ENCODE measurements around the gene PRR5L. TPM values are rescaled to one million over a fixed set of nuclear protein-coding genes. Genes with fewer than 3 reads are reported as not detected.

The PRR5L gene
- total RNA-seq, 1 experiment from 2014 or later, result not detected

DNA sequence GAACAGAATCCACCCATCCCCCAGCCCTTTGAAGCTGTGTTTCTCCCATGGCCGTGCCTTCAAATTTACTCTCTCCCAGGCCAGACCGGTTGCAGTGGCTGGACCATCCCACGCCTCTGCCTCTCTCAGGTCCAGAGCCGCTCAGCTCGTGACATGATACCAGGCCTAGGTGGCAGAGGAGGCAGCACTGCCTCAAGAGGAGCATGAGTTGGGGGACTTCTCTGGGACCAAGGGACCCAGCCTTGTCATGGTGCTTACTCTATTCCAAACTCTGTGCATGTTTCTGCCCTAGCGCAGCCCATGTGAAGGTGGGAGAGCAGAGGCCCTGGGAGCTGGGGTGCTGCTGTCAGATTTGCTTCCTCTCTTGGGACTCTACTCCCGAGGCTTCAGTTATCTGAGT is 163.0 kb downstream of the PRR5L start:
- H3K36me3 ChIP-seq (ENCODE audit: control insufficient read depth, insufficient read depth, low read length), result no peaks in the 10 kb centered on the region
- Mint-ChIP-seq H3K9me3 (ENCODE audit: unreplicated experiment) (no peaks in the 10 kb centered on the region), H3K36me3 (ENCODE audit: insufficient read depth, unreplicated experiment) (no peaks in the 10 kb centered on the region), H3K4me3 (ENCODE audit: unreplicated experiment) (no peak overlapping the region), H3K27ac (ENCODE audit: unreplicated experiment) (no peak overlapping the region), H3K4me1 (ENCODE audit: low read depth, unreplicated experiment) (peaks cover 17% of the 10 kb centered on the region), H3K27me3 (ENCODE audit: insufficient read depth, unreplicated experiment) (no peaks in the 10 kb centered on the region)
- CTCF ChIA-PET, result no interaction called here
- intact Hi-C loops (cut with micrococcal nuclease; ENCODE audit: unreplicated experiment), result no loop called here
- no peak overlapping the region for H3K4me3 ChIP-seq (ENCODE audit: low read depth, low read length)
- no peak for TF ChIP-seq CTCF (IDR thresholded peaks at IDR 0.05; ENCODE audit: insufficient read depth in 1 of 2, low read depth in 1 of 2, low read length in 1 of 2, severe bottlenecking in 1 of 2, unreplicated experiment in 1 of 2)
- H3K9me3 ChIP-seq, result no peaks in the 10 kb centered on the region
- POLR2A ChIA-PET, result no interaction called here
- BruUV-seq (replicated peaks), result no TSS peak
- no peaks in the 10 kb centered on the region for H3K27me3 ChIP-seq (replicated peaks; ENCODE audit: control insufficient read depth, insufficient read depth, low read length)
- H3K4me1 ChIP-seq, result peaks cover 14% of the 10 kb centered on the region
- DNase-seq, result no peak

GRCh38 chr11:36460220-36460619 is 164.1 kb downstream of the PRR5L start:
- no peaks in the 10 kb centered on the region for H3K27me3 ChIP-seq (replicated peaks; ENCODE audit: control insufficient read depth, insufficient read depth, low read length)
- DNase-seq, result no peak
- BruUV-seq (replicated peaks), result no TSS peak
- no peak for TF ChIP-seq CTCF (IDR thresholded peaks at IDR 0.05; ENCODE audit: insufficient read depth in 1 of 2, low read depth in 1 of 2, low read length in 1 of 2, severe bottlenecking in 1 of 2, unreplicated experiment in 1 of 2)
- H3K4me3 ChIP-seq (ENCODE audit: low read depth, low read length), result no peak overlapping the region
- ChIA-PET POLR2A (no interaction called here), CTCF (no interaction called here)
- Mint-ChIP-seq H3K27ac (ENCODE audit: unreplicated experiment) (no peak overlapping the region), H3K27me3 (ENCODE audit: insufficient read depth, unreplicated experiment) (no peaks in the 10 kb centered on the region), H3K9me3 (ENCODE audit: unreplicated experiment) (no peaks in the 10 kb centered on the region), H3K4me1 (ENCODE audit: low read depth, unreplicated experiment) (peaks cover 5% of the 10 kb centered on the region), H3K4me3 (ENCODE audit: unreplicated experiment) (no peak overlapping the region), H3K36me3 (ENCODE audit: insufficient read depth, unreplicated experiment) (no peaks in the 10 kb centered on the region)
- H3K36me3 ChIP-seq (ENCODE audit: control insufficient read depth, insufficient read depth, low read length), result no peaks in the 10 kb centered on the region
- intact Hi-C loops (cut with micrococcal nuclease; ENCODE audit: unreplicated experiment), result no loop called here
- H3K9me3 ChIP-seq, result no peaks in the 10 kb centered on the region
- H3K4me1 ChIP-seq, result peaks cover 3% of the 10 kb centered on the region

DNA sequence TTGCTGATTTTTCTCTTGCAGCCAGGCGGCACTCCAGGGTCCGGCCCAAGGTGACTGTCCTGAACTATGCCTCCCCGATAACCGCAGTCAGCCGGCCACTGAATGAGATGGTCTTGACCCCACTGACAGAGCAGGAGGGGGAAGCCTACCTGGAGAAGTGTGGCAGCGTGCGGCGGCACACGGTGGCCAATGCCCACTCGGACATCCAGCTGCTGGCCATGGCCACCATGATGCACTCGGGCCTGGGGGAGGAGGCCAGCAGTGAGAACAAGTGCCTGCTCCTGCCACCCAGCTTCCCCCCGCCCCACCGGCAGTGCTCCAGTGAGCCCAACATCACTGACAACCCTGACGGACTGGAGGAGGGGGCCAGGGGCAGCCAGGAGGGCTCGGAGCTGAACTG is 166.2 kb downstream of the PRR5L start:
- no peak for DNase-seq
- TF ChIP-seq CTCF (IDR thresholded peaks at IDR 0.05; ENCODE audit: insufficient read depth in 1 of 2, low read depth in 1 of 2, low read length in 1 of 2, severe bottlenecking in 1 of 2, unreplicated experiment in 1 of 2), result no peak
- ChIA-PET CTCF (no interaction called here), POLR2A (no interaction called here)
- no TSS peak for BruUV-seq (replicated peaks)
- Histone ChIP-seq H3K4me3 (ENCODE audit: low read depth, low read length) (no peak overlapping the region), H3K9me3 (no peaks in the 10 kb centered on the region), H3K4me1 (peaks cover 4% of the 10 kb centered on the region; the same call in 1 of the 2 replicates), H3K27me3 (replicated peaks; ENCODE audit: control insufficient read depth, insufficient read depth, low read length) (no peaks in the 10 kb centered on the region), H3K36me3 (ENCODE audit: control insufficient read depth, insufficient read depth, low read length) (no peaks in the 10 kb centered on the region)
- no peaks in the 10 kb centered on the region for H3K27me3 Mint-ChIP-seq (ENCODE audit: insufficient read depth, unreplicated experiment)
- no peaks in the 10 kb centered on the region for H3K9me3 Mint-ChIP-seq (ENCODE audit: unreplicated experiment)
- no peaks in the 10 kb centered on the region for H3K36me3 Mint-ChIP-seq (ENCODE audit: insufficient read depth, unreplicated experiment)
- H3K4me3 Mint-ChIP-seq (ENCODE audit: unreplicated experiment), result no peak overlapping the region
- peaks cover 3% of the 10 kb centered on the region for H3K4me1 Mint-ChIP-seq (ENCODE audit: low read depth, unreplicated experiment)
- intact Hi-C loops (cut with micrococcal nuclease; ENCODE audit: unreplicated experiment), result no loop called here
- H3K27ac Mint-ChIP-seq (ENCODE audit: unreplicated experiment), result no peak overlapping the region
